A549 (cell line): Measurements from ENCODE around the gene CABP4. TPM values are rescaled to one million over a fixed set of nuclear protein-coding genes. Genes with fewer than 3 reads are reported as not detected.

Source experiments
- ATAC-seq, 2 experiments: fragments of 200-7000 bp in 1 of 2; fragments of >200 bp in 1 of 2; cut with Nextera tagmentation in 1 of 2; cut with Tn5 transposase in 1 of 2; 3 replicates each; pipeline versions ENCODE4 v1.8.0 to v1.9.1; 2018 to 2020; ENCODE audit warnings: mild to moderate bottlenecking in 1 of 2, moderate library complexity in 1 of 2
- CTCF ChIA-PET: fragments of 300-600 bp; sonication (Branson Sonifier 250); formaldehyde crosslinking; extraction: SDS; loops from one replicate; lab custom pipeline; 2021; ENCODE audit warnings: antibody characterized with exemption, inconsistent platforms; lab: Yijun Ruan, JAX
- POLR2A ChIA-PET: fragments of 350-600 bp; formaldehyde crosslinking; extraction: SDS; loops from one replicate; lab custom pipeline; 2021; ENCODE audit warnings: antibody characterized with exemption, inconsistent platforms; lab: Yijun Ruan, JAX
- DNase-seq, 2 experiments: peaks; one replicate each; pipeline versions ENCODE4 v3.0.0 to v3.0.0-alpha.2; 2011 to 2016; ENCODE audit warnings: low read depth in 1 of 2, low spot score in 1 of 2
- FAIRE-seq: peaks from 2 replicates; lab custom pipeline; 2011; peaks lifted over from hg19 to GRCh38; lab: Jason Lieb, UNC
- H3K27ac ChIP-seq, 2 experiments: fragments of >200 bp; sonication (Bioruptor Twin); formaldehyde crosslinking; 3 replicates each; pipeline ENCODE4 v1.5.1; 2016 to 2017
- H3K4me1 ChIP-seq: fragments of >200 bp; sonication (Bioruptor Twin); formaldehyde crosslinking; 3 replicates; pipeline ENCODE4 v1.6.1; 2016
- H3K4me2 ChIP-seq: fragments of >200 bp; sonication (Bioruptor Twin); formaldehyde crosslinking; 3 replicates; pipeline ENCODE4 v1.6.1; 2016
- H3K4me3 ChIP-seq: fragments of >200 bp; sonication (Bioruptor Twin); formaldehyde crosslinking; 3 replicates; pipeline ENCODE4 v1.5.1; 2016
- H3K9me3 ChIP-seq: fragments of >200 bp; sonication (Bioruptor Twin); formaldehyde crosslinking; 3 replicates; pipeline ENCODE4 v1.6.1; 2016
- BHLHE40 ChIP-seq: IDR thresholded peaks from 2 replicates; pipeline ENCODE4 v1.6.1; 2012; ENCODE audit warnings: low read depth, low read length, inconsistent platforms
- CBX8 ChIP-seq: fragments of 200-600 bp; sonication (generic); IDR thresholded peaks from 2 replicates; pipeline ENCODE4 v1.6.1; 2016
- CHD2 ChIP-seq: fragments of 150-350 bp; IDR thresholded peaks from 2 replicates; pipeline ENCODE4 v1.6.1; 2014; ENCODE audit warnings: low read length; ENCODE audit not compliant: partially characterized antibody
- CHD4 ChIP-seq: fragments of 200-600 bp; sonication (generic); IDR thresholded peaks from 2 replicates; pipeline ENCODE4 v1.6.1; 2016; ENCODE audit warnings: antibody characterized with exemption, mild to moderate bottlenecking, borderline replicate concordance
- EHF ChIP-seq: fragments of 250-450 bp; sonication (Bioruptor Pico); IDR thresholded peaks from 2 replicates; pipeline ENCODE4 v1.5.0; 2020; ENCODE audit warnings: mild to moderate bottlenecking
- EHMT2 ChIP-seq: fragments of 200-600 bp; sonication (generic); IDR thresholded peaks from 2 replicates; pipeline ENCODE4 v1.6.1; 2016; ENCODE audit warnings: antibody characterized with exemption, low read depth, mild to moderate bottlenecking, moderate library complexity
- FOSL2 ChIP-seq, 2 experiments: fragments of 450-650 bp in 1 of 2; fragments of >200 bp in 1 of 2; sonication (Bioruptor Twin) in 1 of 2; formaldehyde crosslinking; IDR thresholded peaks; 2 replicates each; pipeline versions ENCODE4 v1.5.0 to v1.6.1; 2016 to 2020; ENCODE audit warnings: mild to moderate bottlenecking in 1 of 2, moderate library complexity in 1 of 2
- FOXS1 ChIP-seq: fragments of 250-450 bp; sonication (Bioruptor Pico); IDR thresholded peaks from 2 replicates; pipeline ENCODE4 v1.5.0; 2020; ENCODE audit warnings: mild to moderate bottlenecking, moderate library complexity
- GATA3 ChIP-seq: IDR thresholded peaks from 2 replicates; pipeline ENCODE4 v1.6.1; 2012; ENCODE audit warnings: borderline replicate concordance
- HDAC2 ChIP-seq: fragments of 200-600 bp; sonication (generic); IDR thresholded peaks from 2 replicates; pipeline ENCODE4 v1.6.1; 2016
- HOXB13 ChIP-seq: fragments of 250-450 bp; sonication (Bioruptor Pico); IDR thresholded peaks from 2 replicates; pipeline ENCODE4 v1.5.0; 2020; ENCODE audit warnings: low read depth, mild to moderate bottlenecking, moderate library complexity
- KDM1A ChIP-seq: fragments of 200-600 bp; sonication (generic); IDR thresholded peaks from 2 replicates; pipeline ENCODE4 v1.6.1; 2016; ENCODE audit warnings: low read depth, mild to moderate bottlenecking
- KDM5A ChIP-seq: fragments of 200-600 bp; sonication (generic); IDR thresholded peaks from 2 replicates; pipeline ENCODE4 v1.6.1; 2016; ENCODE audit warnings: antibody characterized with exemption, mild to moderate bottlenecking
- MAFK ChIP-seq: fragments of 450-650 bp; IDR thresholded peaks from 2 replicates; pipeline ENCODE4 v1.6.1; 2014; ENCODE audit not compliant: partially characterized antibody
- MAZ ChIP-seq: fragments of 150-350 bp; IDR thresholded peaks from 2 replicates; pipeline ENCODE4 v1.6.1; 2014; ENCODE audit warnings: antibody characterized with exemption, low read depth, low read length, borderline replicate concordance
- NFE2L2 ChIP-seq: fragments of 150-350 bp; conservative IDR thresholded peaks from 2 replicates; pipeline ENCODE4 v1.6.1; 2014; ENCODE audit warnings: low read length
- NR3C1 ChIP-seq: fragments of >200 bp; sonication (Bioruptor Twin); formaldehyde crosslinking; IDR thresholded peaks from 3 replicates; pipeline ENCODE4 v1.6.1; 2017
- RCOR1 ChIP-seq: fragments of 150-350 bp; IDR thresholded peaks from 2 replicates; pipeline ENCODE4 v1.6.1; 2014; ENCODE audit warnings: antibody characterized with exemption, low read length, low read depth
- SMC3 ChIP-seq: fragments of >200 bp; sonication (Bioruptor Twin); formaldehyde crosslinking; IDR thresholded peaks from 3 replicates; pipeline ENCODE4 v1.6.1; 2018; ENCODE audit warnings: inconsistent platforms
- TP53 ChIP-seq: fragments of 250-450 bp; sonication (Bioruptor Pico); IDR thresholded peaks from 2 replicates; pipeline ENCODE4 v1.5.0; 2021; ENCODE audit warnings: mild to moderate bottlenecking, moderate library complexity
- ZSCAN20 ChIP-seq: fragments of 250-450 bp; sonication (Bioruptor Pico); IDR thresholded peaks from 2 replicates; pipeline ENCODE4 v1.8.0; 2022; ENCODE audit warnings: mild to moderate bottlenecking, moderate library complexity
- WGBS: methylation state at CpG from one replicate; pipeline ENCODE4 v1.1.6; 2017; ENCODE audit errors: missing lambda C conversion rate; 5-methylcytosine and 5-hydroxymethylcytosine counted together
- polyA plus RNA-seq, 4 experiments: library from polyadenylated mRNA; depleted of rRNA in 3 of 4; stranded (reverse); fragments of >200 nt; fragmentation: RNase III in 1 of 4; extraction: RNeasy Plus Mini Kit Qiagen cat#74134 plus additional on column Dnase treatment in 1 of 4; gene quantifications; 2 replicates in 3 of 4; 3 replicates in 1 of 4; pipeline ENCODE4 v1.2.3, GENCODE V29; 2011 to 2017
- TF ChIP-seq, protein P1 (sequence below): IDR thresholded peaks from 2 replicates; pipeline ENCODE4 v1.6.1; 2012
- TF ChIP-seq, protein P2 (sequence below): IDR thresholded peaks from 2 replicates; pipeline ENCODE4 v1.6.1; 2012

Gene CABP4
- polyA plus RNA-seq, 2 of the 4 experiments (the other 2 are of a cell fraction), result not detected

- H3K4me2 ChIP-seq, result peak overlapping the region; percentile 91
- DNase-seq (peak in 1 of 2 experiments; percentile 78), ATAC-seq (no peak; a peak in 2 of 6 replicates), FAIRE-seq (no peak)
- TF ChIP-seq NR3C1, result no peak
- H3K4me3 ChIP-seq, result no peak overlapping the region
- 53% methylated on average over 21 of the region's 21 CpGs for WGBS
- peaks cover 39% of the 10 kb centered on the region for H3K4me1 ChIP-seq
- H3K9me3 ChIP-seq, result no peaks in the 10 kb centered on the region
- peak overlapping the region in 1 of 2 experiments; percentile 84; a peak in 2 of 6 replicates for H3K27ac ChIP-seq
- ChIA-PET CTCF (interaction anchor here (0.9 to 1.4 kb wide), 5 partner anchors 11 to 65 kb away, joined by 3 to 4 read pairs (median 3); partner anchors contain the start of gene PPP1CA), POLR2A (no interaction called here)
Observed at GRCh38 chr11:67416416-67417335, 38.5 kb upstream of the CABP4 start.

GRCh38 chr11:67417425-67417824, 37.7 kb upstream of the CABP4 start:
- WGBS, result 100% methylated on average over 1 of the region's 12 CpGs
- ChIA-PET CTCF (interaction anchor here (0.9 to 4.2 kb wide), 5 partner anchors 9 to 66 kb away, joined by 3 to 30 read pairs (median 4); partner anchors contain the start of genes PPP1CA and TBC1D10C), POLR2A (no interaction called here)
- Histone ChIP-seq H3K27ac (no peak overlapping the region), H3K4me3 (no peak overlapping the region), H3K9me3 (no peaks in the 10 kb centered on the region), H3K4me2 (no peak overlapping the region), H3K4me1 (peaks cover 39% of the 10 kb centered on the region)
- TF ChIP-seq, protein P1, sequence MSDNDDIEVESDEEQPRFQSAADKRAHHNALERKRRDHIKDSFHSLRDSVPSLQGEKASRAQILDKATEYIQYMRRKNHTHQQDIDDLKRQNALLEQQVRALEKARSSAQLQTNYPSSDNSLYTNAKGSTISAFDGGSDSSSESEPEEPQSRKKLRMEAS, result no peak
- TF ChIP-seq EHMT2 (no peak), CBX8 (no peak), BHLHE40 (no peak), MAFK (no peak), HOXB13 (CRISPR knock-in tag) (no peak), GATA3 (no peak), MAZ (no peak), FOSL2 (IDR thresholded peaks at IDR 0.05) (no peak), FOSL2 (CRISPR knock-in tag; IDR thresholded peaks at IDR 0.05) (no peak), CHD4 (no peak), SMC3 (no peak), KDM1A (no peak), CHD2 (no peak), ZSCAN20 (CRISPR knock-in tag) (no peak), HDAC2 (no peak)
- ATAC-seq, result no peak
- DNase-seq, result no peak
- no peak for FAIRE-seq

DNA sequence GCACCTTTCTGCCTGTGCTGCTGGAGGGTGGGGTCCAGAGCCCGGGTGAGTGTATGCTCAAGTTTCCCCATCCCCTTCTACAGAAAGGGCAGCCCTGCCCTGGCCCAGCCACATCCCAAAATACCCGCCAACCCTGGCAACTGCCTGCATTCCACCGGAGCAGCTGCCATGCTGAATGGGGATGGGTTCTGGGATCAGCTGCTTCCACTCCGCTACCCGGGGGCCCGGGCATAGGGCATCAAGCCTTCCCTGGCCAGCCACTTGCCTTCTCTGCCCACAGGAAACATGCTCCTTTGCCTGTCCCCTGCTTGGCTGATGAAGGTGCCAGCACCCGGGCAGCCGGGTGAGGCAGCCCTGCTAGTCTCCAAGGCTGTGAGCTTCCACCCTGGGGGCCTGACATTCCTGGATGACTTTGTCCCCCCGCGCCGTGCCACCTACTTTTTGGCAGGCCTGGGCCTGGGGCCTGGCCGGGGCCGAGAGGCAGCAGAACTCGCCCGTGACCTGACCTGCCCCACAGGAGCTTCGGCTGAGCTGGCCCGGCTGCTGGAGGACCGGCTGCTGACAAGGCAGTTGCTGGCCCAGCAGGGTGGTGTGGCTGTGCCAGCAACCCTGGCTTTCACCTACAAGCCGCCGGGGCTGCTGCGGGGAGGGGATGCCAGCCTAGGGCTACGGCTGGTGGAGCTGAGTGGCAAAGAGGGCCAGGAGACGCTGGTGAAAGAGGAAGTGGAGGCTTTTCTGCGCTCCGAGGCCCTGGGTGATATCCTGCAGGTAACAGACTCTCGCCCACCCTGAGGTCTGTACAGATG, 36.5 kb upstream of the CABP4 start:
- CTCF ChIA-PET, result interaction anchor here (0.9 to 4.2 kb wide), 7 partner anchors 10 to 87 kb away, joined by 3 to 30 read pairs (median 4); partner anchors contain the start of genes PPP1CA and TBC1D10C
- TF ChIP-seq EHF (CRISPR knock-in tag), result no peak
- no peak for TF ChIP-seq NFE2L2
- no peak for TF ChIP-seq TP53 (CRISPR knock-in tag)
- no peak for TF ChIP-seq RCOR1
- TF ChIP-seq ZSCAN20 (CRISPR knock-in tag), result no peak
- TF ChIP-seq, protein P2, sequence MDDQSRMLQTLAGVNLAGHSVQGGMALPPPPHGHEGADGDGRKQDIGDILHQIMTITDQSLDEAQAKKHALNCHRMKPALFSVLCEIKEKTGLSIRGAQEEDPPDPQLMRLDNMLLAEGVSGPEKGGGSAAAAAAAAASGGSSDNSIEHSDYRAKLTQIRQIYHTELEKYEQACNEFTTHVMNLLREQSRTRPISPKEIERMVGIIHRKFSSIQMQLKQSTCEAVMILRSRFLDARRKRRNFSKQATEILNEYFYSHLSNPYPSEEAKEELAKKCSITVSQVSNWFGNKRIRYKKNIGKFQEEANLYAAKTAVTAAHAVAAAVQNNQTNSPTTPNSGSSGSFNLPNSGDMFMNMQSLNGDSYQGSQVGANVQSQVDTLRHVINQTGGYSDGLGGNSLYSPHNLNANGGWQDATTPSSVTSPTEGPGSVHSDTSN, result no peak
- no peak for TF ChIP-seq KDM5A
- no peak for TF ChIP-seq FOXS1 (CRISPR knock-in tag)
- TF ChIP-seq, all 56 proteins: peak for 0
- Histone ChIP-seq H3K4me3 (no peak overlapping the region), H3K27ac (no peak overlapping the region), H3K4me1 (peaks cover 37% of the 10 kb centered on the region), H3K4me2 (no peak overlapping the region), H3K9me3 (no peaks in the 10 kb centered on the region)
- DNase-seq (no peak), ATAC-seq (no peak), FAIRE-seq (no peak)
- POLR2A ChIA-PET, result interaction anchor here (1.8 kb wide), 1 partner anchor 17 kb away, joined by 8 read pairs; the partner anchor contains the start of gene PPP1CA
- WGBS, result 76% methylated on average over 18 of the region's 26 CpGs
